Left kidney (tissue), 8 donors: Measurements from ENCODE around the gene CUTC. TPM values are rescaled to one million over a fixed set of nuclear protein-coding genes. Genes with fewer than 3 reads are reported as not detected.
"Not testable (repeated sequence)": the region's sequence is repeated elsewhere in the genome, so short reads cannot be mapped to it uniquely, and the experiment has no call there.

Source experiments
- DNase-seq: peaks from one replicate; pipeline ENCODE4 v3.0.0-alpha.2; 2013
- long read RNA-seq, 8 donors: transcript quantifications; one replicate each; lab custom pipeline, GENCODE V29; 2026
- polyA plus RNA-seq: library from polyadenylated mRNA; unstranded; fragments of 120-200 nt; gene quantifications from one replicate; pipeline ENCODE4 v1.2.1, GENCODE V29; 2013; ENCODE audit not compliant: insufficient read length

CUTC gene
- polyA plus RNA-seq = 27.5 TPM
- long read RNA-seq, donor 1, transcript CUTC-202 (9 exons, 1,346 nt) = major isoform, 5 of 15 reads
- long read RNA-seq, donor 1, partial matches to known transcripts = 6 of 15 reads
- long read RNA-seq, donor 1, other reads (novel, unspliced or antisense) = 0 of 15 reads
- long read RNA-seq, donor 2, partial matches to known transcripts = 0 of 2 reads
- long read RNA-seq, donor 2, other reads (novel, unspliced or antisense) = 0 of 2 reads
- long read RNA-seq, donor 3, partial matches to known transcripts = 5 of 7 reads
- long read RNA-seq, donor 3, other reads (novel, unspliced or antisense) = 0 of 7 reads
- long read RNA-seq, donor 4 = 0 reads
- long read RNA-seq, donor 5, transcript CUTC-202 (9 exons, 1,346 nt) = major isoform, 7 of 13 reads
- long read RNA-seq, donor 5, transcript CUTC-203 (8 exons, 831 nt) = minor isoform, 6 of 13 reads
- long read RNA-seq, donor 5, partial matches to known transcripts = 0 of 13 reads
- long read RNA-seq, donor 5, other reads (novel, unspliced or antisense) = 0 of 13 reads
- long read RNA-seq, donor 6, transcript CUTC-203 (8 exons, 831 nt) = major isoform, 6 of 13 reads
- long read RNA-seq, donor 6, partial matches to known transcripts = 6 of 13 reads
- long read RNA-seq, donor 6, other reads (novel, unspliced or antisense) = 0 of 13 reads
- long read RNA-seq, donor 7, transcript CUTC-202 (9 exons, 1,346 nt) = major isoform, 6 of 38 reads
- long read RNA-seq, donor 7, partial matches to known transcripts = 20 of 38 reads
- long read RNA-seq, donor 7, other reads (novel, unspliced or antisense) = 10 of 38 reads
- long read RNA-seq, donor 8, partial matches to known transcripts = 8 of 13 reads
- long read RNA-seq, donor 8, other reads (novel, unspliced or antisense) = 0 of 13 reads

- DNase-seq = peak; percentile 97
Observed at GRCh38 chr10:99732033-99732842, at the start of gene CUTC, which contains the start of gene COX15. CUTC (plus strand) TSS chr10:99732234; CDS start chr10:99732349, 115 bp downstream. COX15 (minus strand) TSS chr10:99732127; CDS start chr10:99732049, 78 bp downstream.

- no peak for DNase-seq
Observed at GRCh38 chr10:99682752-99683151, 49.3 kb upstream of the CUTC start.

- no peak for DNase-seq
Observed at GRCh38 chr10:99685597-99685967, 46.5 kb upstream of the CUTC start.

- no peak for DNase-seq
Observed at GRCh38 chr10:99689461-99689860, 42.6 kb upstream of the CUTC start.

- DNase-seq = no peak
Observed at GRCh38 chr10:99693933-99694583, 38.0 kb upstream of the CUTC start.

- DNase-seq = no peak
Observed at GRCh38 chr10:99695761-99696160, 36.3 kb upstream of the CUTC start.

- DNase-seq = no peak
Observed at GRCh38 chr10:99698504-99699080, 33.4 kb upstream of the CUTC start.

- no peak for DNase-seq
Observed at GRCh38 chr10:99700649-99701048, 31.4 kb upstream of the CUTC start.

- DNase-seq = peak; percentile 18
Observed at GRCh38 chr10:99708428-99709012, 23.5 kb upstream of the CUTC start.

GRCh38 chr10:99709480-99710229 is 22.4 kb upstream of the CUTC start:
- no peak for DNase-seq

GRCh38 chr10:99711129-99711719 is 20.8 kb upstream of the CUTC start:
- DNase-seq = peak; percentile 44

- no peak for DNase-seq
Observed at GRCh38 chr10:99714446-99714845, 17.6 kb upstream of the CUTC start.

GRCh38 chr10:99720387-99720786 is 11.6 kb upstream of the CUTC start:
- DNase-seq = no peak

GRCh38 chr10:99730026-99730425 is 2.0 kb upstream of the CUTC start:
- no peak for DNase-seq

GRCh38 chr10:99731306-99732032 is 565 bp upstream of the CUTC start:
- no peak for DNase-seq

GRCh38 chr10:99733366-99733765 is 1.3 kb downstream of the CUTC start:
- no peak for DNase-seq

- DNase-seq = not testable (repeated sequence)
Observed at GRCh38 chr10:99734111-99734510, 2.1 kb downstream of the CUTC start.

GRCh38 chr10:99740260-99740659 is 8.2 kb downstream of the CUTC start:
- no peak for DNase-seq
